Osteocyte (in vitro differentiated cells): ENCODE measurements around the gene MTMR12. TPM values are rescaled to one million over a fixed set of nuclear protein-coding genes. Genes with fewer than 3 reads are reported as not detected.
A peak's percentile ranks its signal among the peaks of the same experiment; 100 is the strongest.
"Not testable (repeated sequence)": the region's sequence is repeated elsewhere in the genome, so short reads cannot be mapped to it uniquely, and the experiment has no call there.

Experiments
- DNase-seq: peaks from one replicate; pipeline ENCODE4 v3.0.0; 2021; ENCODE audit warnings: mixed read lengths; ENCODE audit not compliant: unreplicated experiment; ENCODE audit errors: extremely low spot score
- H3K27ac Mint-ChIP-seq: one replicate; pipeline ENCODE4 v1.8.0; 2021; ENCODE audit warnings: mild to moderate bottlenecking, mixed read lengths; ENCODE audit not compliant: unreplicated experiment
- H3K27me3 Mint-ChIP-seq: one replicate; pipeline ENCODE4 v1.8.0; 2021; ENCODE audit warnings: mixed read lengths; ENCODE audit not compliant: unreplicated experiment
- H3K36me3 Mint-ChIP-seq: one replicate; pipeline ENCODE4 v1.8.0; 2021; ENCODE audit warnings: mixed read lengths; ENCODE audit not compliant: unreplicated experiment
- H3K4me1 Mint-ChIP-seq: one replicate; pipeline ENCODE4 v1.8.0; 2021; ENCODE audit warnings: mixed read lengths; ENCODE audit not compliant: unreplicated experiment
- H3K4me3 Mint-ChIP-seq: one replicate; pipeline ENCODE4 v1.8.0; 2021; ENCODE audit warnings: mild to moderate bottlenecking, moderate library complexity, mixed read lengths; ENCODE audit not compliant: unreplicated experiment
- H3K9me3 Mint-ChIP-seq: one replicate; pipeline ENCODE4 v1.8.0; 2021; ENCODE audit warnings: mixed read lengths; ENCODE audit not compliant: unreplicated experiment
- CTCF ChIP-seq: fragments of 200-600 bp; sonication (generic); IDR thresholded peaks from 2 replicates; pipeline ENCODE4 v1.5.0; 2021; ENCODE audit warnings: antibody characterized with exemption, mild to moderate bottlenecking, moderate library complexity
- total RNA-seq: library from RNA; stranded (reverse); gene quantifications from 2 replicates; pipeline ENCODE4 v1.2.1, GENCODE V29; 2021

Gene MTMR12
- total RNA-seq, 1 donor from 2014 or later, result 23.4 TPM

- DNase-seq, result no peak
- Mint-ChIP-seq H3K27me3 (no peaks in the 10 kb centered on the region), H3K9me3 (no peaks in the 10 kb centered on the region), H3K4me1 (peaks cover 15% of the 10 kb centered on the region), H3K4me3 (peak overlapping the region; percentile 35), H3K36me3 (peaks cover 7% of the 10 kb centered on the region), H3K27ac (no peak overlapping the region)
- TF ChIP-seq CTCF, result no peak
Measured at GRCh38 chr5:32314658-32315057, 1.9 kb upstream of the MTMR12 start.

GRCh38 chr5:32314152-32314488 lies 1.4 kb upstream of the MTMR12 start:
- Mint-ChIP-seq H3K4me1 (peaks cover 18% of the 10 kb centered on the region), H3K27ac (peak overlapping the region; percentile 41), H3K4me3 (peak overlapping the region; percentile 35)
- H3K27me3 Mint-ChIP-seq, H3K9me3 Mint-ChIP-seq, DNase-seq, H3K36me3 Mint-ChIP-seq: not testable (repeated sequence)

GRCh38 chr5:32312197-32312594 lies 543 bp downstream of the MTMR12 start:
- Mint-ChIP-seq H3K27me3 (no peaks in the 10 kb centered on the region), H3K27ac (peak overlapping the region; percentile 90), H3K4me1 (peaks cover 23% of the 10 kb centered on the region), H3K4me3 (peak overlapping the region; percentile 84), H3K9me3 (no peaks in the 10 kb centered on the region), H3K36me3 (peaks cover 7% of the 10 kb centered on the region)
- TF ChIP-seq CTCF, result no peak
- peak; percentile 87 for DNase-seq

- Mint-ChIP-seq H3K9me3 (no peaks in the 10 kb centered on the region), H3K4me3 (peak overlapping the region; percentile 84), H3K27me3 (no peaks in the 10 kb centered on the region), H3K4me1 (peaks cover 23% of the 10 kb centered on the region), H3K27ac (peak overlapping the region; percentile 90), H3K36me3 (peaks cover 7% of the 10 kb centered on the region)
- TF ChIP-seq CTCF, result no peak
- DNase-seq, result no peak
Measured at GRCh38 chr5:32311404-32312196, 1.1 kb downstream of the MTMR12 start.

- no peak for DNase-seq
- TF ChIP-seq CTCF, result no peak
- no peak overlapping the region for H3K27ac Mint-ChIP-seq
- H3K27me3 Mint-ChIP-seq, result no peaks in the 10 kb centered on the region
- no peaks in the 10 kb centered on the region for H3K9me3 Mint-ChIP-seq
- peaks cover 23% of the 10 kb centered on the region for H3K4me1 Mint-ChIP-seq
- peaks cover 8% of the 10 kb centered on the region for H3K36me3 Mint-ChIP-seq
- no peak overlapping the region for H3K4me3 Mint-ChIP-seq
Measured at GRCh38 chr5:32309761-32310160, 3.0 kb downstream of the MTMR12 start.
